SK-N-SH (cell line): ENCODE results near the gene SLC22A4. TPM values are rescaled to one million over a fixed set of nuclear protein-coding genes. Genes with fewer than 3 reads are reported as not detected.

Experiments
- CTCF ChIA-PET: fragments of 300-600, 350-600 bp; formaldehyde crosslinking; extraction: SDS; loops from one replicate; lab custom pipeline; 2021; lab: Yijun Ruan, JAX
- POLR2A ChIA-PET: fragments of 350-600 bp; sonication (Branson Sonifier 250); formaldehyde crosslinking; extraction: SDS; loops from one replicate; lab custom pipeline; 2020; ENCODE audit warnings: antibody characterized with exemption, inconsistent platforms; lab: Yijun Ruan, JAX
- DNase-seq: peaks from one replicate; pipeline ENCODE4 v3.0.0; 2012
- H2AFZ ChIP-seq: fragments of 200-600 bp; sonication (generic); 2 replicates; pipeline ENCODE4 v1.8.1; 2016; ENCODE audit warnings: antibody characterized with exemption, mild to moderate bottlenecking, low read depth
- H3F3A ChIP-seq: fragments of 200-600 bp; sonication (generic); replicated peaks from 2 replicates; pipeline ENCODE3; 2016; ENCODE audit warnings: antibody characterized with exemption, mild to moderate bottlenecking; ENCODE audit not compliant: insufficient read depth
- H3K27ac ChIP-seq, 2 experiments: fragments of 200-500 bp in 1 of 2; fragments of 200-600 bp in 1 of 2; sonication (Bioruptor generic) in 1 of 2; sonication (generic), shearing (Covaris generic) in 1 of 2; 2 replicates each; pipeline versions ENCODE4 v1.5.1 to v1.6.1; 2014 to 2016; ENCODE audit warnings: low read depth in 2 of 2, inconsistent platforms in 1 of 2, low read length in 1 of 2, mild to moderate bottlenecking in 1 of 2, mixed read lengths in 1 of 2
- H3K27me3 ChIP-seq: fragments of 200-600 bp; sonication (generic), shearing (Covaris generic); 2 replicates; pipeline ENCODE4 v1.6.1; 2016; ENCODE audit warnings: mixed run types; ENCODE audit not compliant: insufficient read depth
- H3K36me3 ChIP-seq, 2 experiments: fragments of 200-500 bp in 1 of 2; fragments of 200-600 bp in 1 of 2; sonication (Bioruptor generic) in 1 of 2; sonication (generic) in 1 of 2; replicated peaks in 1 of 2; 2 replicates each; pipeline versions ENCODE3 to v1.5.1; 2014 to 2016; ENCODE audit warnings: low read length in 1 of 2, mild to moderate bottlenecking in 1 of 2; ENCODE audit not compliant: insufficient read depth in 2 of 2, control insufficient read depth in 1 of 2
- H3K4me1 ChIP-seq, 2 experiments: fragments of 200-500 bp in 1 of 2; fragments of 200-600 bp in 1 of 2; sonication (Bioruptor generic) in 1 of 2; sonication (generic), shearing (Covaris generic) in 1 of 2; 2 replicates each; pipeline versions ENCODE4 v1.5.1 to v1.6.1; 2014 to 2016; ENCODE audit warnings: low read depth in 1 of 2, low read length in 1 of 2, mixed run types in 1 of 2; ENCODE audit not compliant: insufficient read depth in 2 of 2, control insufficient read depth in 1 of 2
- H3K4me2 ChIP-seq: fragments of 200-600 bp; sonication (generic), shearing (Covaris generic); 2 replicates; pipeline ENCODE4 v1.6.1; 2017; ENCODE audit warnings: mixed run types
- H3K4me3 ChIP-seq, 2 experiments: fragments of 200-500 bp in 1 of 2; fragments of 200-600 bp in 1 of 2; sonication (Bioruptor generic) in 1 of 2; sonication (generic), shearing (Covaris generic) in 1 of 2; 2 replicates each; pipeline versions ENCODE4 v1.5.1 to v1.8.1; 2014 to 2016; ENCODE audit warnings: low read depth in 2 of 2, inconsistent platforms in 1 of 2, low read length in 1 of 2, mild to moderate bottlenecking in 1 of 2, mixed read lengths in 1 of 2, moderate library complexity in 1 of 2
- H3K79me2 ChIP-seq: fragments of 200-600 bp; sonication (generic); 2 replicates; pipeline ENCODE4 v1.8.1; 2017; ENCODE audit warnings: mild to moderate bottlenecking; ENCODE audit not compliant: insufficient read depth
- H3K9ac ChIP-seq: fragments of 200-600 bp; sonication (generic); 2 replicates; pipeline ENCODE4 v1.6.1; 2017; ENCODE audit warnings: mixed run types
- H3K9me2 ChIP-seq: fragments of 200-600 bp; sonication (generic); 2 replicates; pipeline ENCODE4 v1.6.1; 2017; ENCODE audit warnings: mixed run types
- H3K9me3 ChIP-seq: fragments of 200-600 bp; sonication (generic); 2 replicates; pipeline ENCODE4 v1.6.1; 2017; ENCODE audit warnings: mixed run types, mild to moderate bottlenecking, moderate library complexity
- H4K20me1 ChIP-seq: fragments of 200-600 bp; sonication (generic); 2 replicates; pipeline ENCODE4 v1.6.1; 2017; ENCODE audit warnings: mild to moderate bottlenecking, mixed run types; ENCODE audit not compliant: insufficient read depth
- CTCF ChIP-seq: fragments of 200-600 bp; sonication (generic); IDR thresholded peaks from 2 replicates; pipeline ENCODE4 v1.6.1; 2017; ENCODE audit warnings: antibody characterized with exemption, mild to moderate bottlenecking, moderate library complexity
- ELF1 ChIP-seq: IDR thresholded peaks from 2 replicates; pipeline ENCODE4 v1.4.0; 2012
- EZH2phosphoT487 ChIP-seq: fragments of 200-600 bp; sonication (generic); IDR thresholded peaks from 2 replicates; pipeline ENCODE4 v1.6.1; 2017; ENCODE audit warnings: low read depth, mixed run types, mild to moderate bottlenecking, antibody characterized with exemption, moderate library complexity, borderline replicate concordance
- FOXJ3 ChIP-seq: sonication (generic); formaldehyde crosslinking; IDR thresholded peaks from 2 replicates; pipeline ENCODE4 v1.5.1; 2020; ENCODE audit warnings: mild to moderate bottlenecking, missing genetic modification reagents
- GABPA ChIP-seq: IDR thresholded peaks from 2 replicates; pipeline ENCODE4 v1.4.0; 2012; ENCODE audit warnings: low read depth, mild to moderate bottlenecking
- GATA2 ChIP-seq: sonication (generic); formaldehyde crosslinking; IDR thresholded peaks from 2 replicates; pipeline ENCODE4 v1.5.0; 2020; ENCODE audit warnings: mild to moderate bottlenecking, missing genetic modification reagents
- IRF3 ChIP-seq: fragments of 150-350 bp; IDR thresholded peaks from 2 replicates; pipeline ENCODE4 v1.6.1; 2016; ENCODE audit warnings: mild to moderate bottlenecking, low read depth, low read length
- JUND ChIP-seq: IDR thresholded peaks from 2 replicates; pipeline ENCODE4 v1.4.0; 2012
- MEF2A ChIP-seq: IDR thresholded peaks from 2 replicates; pipeline ENCODE4 v1.4.0; 2012; ENCODE audit warnings: low read depth, borderline replicate concordance
- MXI1 ChIP-seq: IDR thresholded peaks from 2 replicates; pipeline ENCODE4 v1.6.1; 2012; ENCODE audit warnings: mild to moderate bottlenecking, low read depth, low read length, improper control_type of control experiment
- NFIC ChIP-seq: IDR thresholded peaks from 2 replicates; pipeline ENCODE4 v1.4.0; 2012; ENCODE audit warnings: borderline replicate concordance
- RFX5 ChIP-seq: IDR thresholded peaks from 2 replicates; pipeline ENCODE4 v1.6.1; 2012; ENCODE audit warnings: mild to moderate bottlenecking, improper control_type of control experiment, low read length
- TAF1 ChIP-seq: IDR thresholded peaks from 2 replicates; pipeline ENCODE4 v1.6.1; 2012; ENCODE audit warnings: low read depth, mild to moderate bottlenecking, low read length, moderate library complexity, borderline replicate concordance
- WGBS: methylation state at CpG from one replicate; pipeline ENCODE4 v1.1.6; 2017; ENCODE audit warnings: low lambda C conversion rate; 5-methylcytosine and 5-hydroxymethylcytosine counted together
- polyA plus RNA-seq, 3 experiments: library from polyadenylated mRNA; depleted of rRNA; stranded (reverse); fragments of >200 nt; gene quantifications; 2 replicates each; pipeline ENCODE4 v1.2.3, GENCODE V29; 2012
- TF ChIP-seq, protein P1 (sequence below): IDR thresholded peaks from 2 replicates; pipeline ENCODE4 v1.4.0; 2012; ENCODE audit warnings: low read depth, borderline replicate concordance
- TF ChIP-seq, protein P2 (sequence below): fragments of 150-350 bp; IDR thresholded peaks from 2 replicates; pipeline ENCODE4 v1.6.1; 2017; ENCODE audit warnings: antibody characterized with exemption, low read length, low read depth, borderline replicate concordance

The SLC22A4 gene
- polyA plus RNA-seq, 1 of the 3 experiments (the other 2 are of a cell fraction) = 3.3 TPM

GRCh38 chr5:132370971-132371602 is 76.9 kb downstream of the SLC22A4 start (continued):
- TF ChIP-seq, protein P1, sequence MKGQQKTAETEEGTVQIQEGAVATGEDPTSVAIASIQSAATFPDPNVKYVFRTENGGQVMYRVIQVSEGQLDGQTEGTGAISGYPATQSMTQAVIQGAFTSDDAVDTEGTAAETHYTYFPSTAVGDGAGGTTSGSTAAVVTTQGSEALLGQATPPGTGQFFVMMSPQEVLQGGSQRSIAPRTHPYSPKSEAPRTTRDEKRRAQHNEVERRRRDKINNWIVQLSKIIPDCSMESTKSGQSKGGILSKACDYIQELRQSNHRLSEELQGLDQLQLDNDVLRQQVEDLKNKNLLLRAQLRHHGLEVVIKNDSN = no peak

- peaks cover 9% of the 10 kb centered on the region for H3F3A ChIP-seq
- 100% methylated on average over 5 of the region's 5 CpGs for WGBS
- POLR2A ChIA-PET = interaction anchor here (0.6 kb wide), 1 partner anchor 124 kb away, joined by 3 read pairs; no protein-coding TSS in a partner anchor
- no peaks in the 10 kb centered on the region for H3K27me3 ChIP-seq
- H2AFZ ChIP-seq = no peak overlapping the region
- no peak for TF ChIP-seq EZH2phosphoT487
- TF ChIP-seq GATA2 (CRISPR knock-in tag) = no peak
- TF ChIP-seq, all 33 proteins: peak for 0
- Histone ChIP-seq H3K79me2 (no peaks in the 10 kb centered on the region), H3K27ac (no peak overlapping the region), H3K9ac (no peak overlapping the region), H3K4me1 (peaks cover 6 to 13% of the 10 kb centered on the region in 2 experiments; a peak in 2 of 4 replicates), H3K4me3 (no peak overlapping the region), H3K36me3 (no peaks in the 10 kb centered on the region), H3K9me3 (no peaks in the 10 kb centered on the region), H4K20me1 (no peaks in the 10 kb centered on the region), H3K9me2 (no peaks in the 10 kb centered on the region), H3K4me2 (no peak overlapping the region; the same call in 1 of the 2 replicates)
- CTCF ChIA-PET = interaction anchor here (0.7 to 1.7 kb wide), 3 partner anchors 13 to 129 kb away, joined by 3 to 4 read pairs (median 4); no protein-coding TSS in a partner anchor
- no peak for DNase-seq
Measured at GRCh38 chr5:132371603-132371994, 77.4 kb downstream of the SLC22A4 start.

- POLR2A ChIA-PET = no interaction called here
- DNase-seq = no peak
- Histone ChIP-seq H3K27me3 (no peaks in the 10 kb centered on the region), H3K4me2 (peak overlapping the region; percentile 19; the same call in 1 of the 2 replicates), H3F3A (peaks cover 9% of the 10 kb centered on the region), H3K4me1 (peaks cover 6 to 13% of the 10 kb centered on the region in 2 experiments; a peak in 2 of 4 replicates), H4K20me1 (no peaks in the 10 kb centered on the region), H3K79me2 (no peaks in the 10 kb centered on the region), H3K9me2 (no peaks in the 10 kb centered on the region), H3K9ac (no peak overlapping the region), H3K36me3 (no peaks in the 10 kb centered on the region), H3K27ac (no peak overlapping the region), H3K9me3 (no peaks in the 10 kb centered on the region)
- TF ChIP-seq GABPA = no peak
- no peak for TF ChIP-seq TAF1
- no peak for TF ChIP-seq ELF1
- TF ChIP-seq, all 33 proteins: peak for 0
- H3K4me3 ChIP-seq = no peak overlapping the region
- CTCF ChIA-PET = interaction anchor here (1.2 to 1.7 kb wide), 2 partner anchors 14 to 129 kb away, joined by 3 to 4 read pairs; no protein-coding TSS in a partner anchor
- H2AFZ ChIP-seq = no peak overlapping the region
- 100% methylated on average over 2 of the region's 2 CpGs for WGBS
Measured at GRCh38 chr5:132372127-132372526, 77.9 kb downstream of the SLC22A4 start.

- Histone ChIP-seq H4K20me1 (no peaks in the 10 kb centered on the region), H3K4me2 (peak overlapping the region; percentile 19; the same call in 1 of the 2 replicates), H3K27me3 (no peaks in the 10 kb centered on the region), H3K79me2 (no peaks in the 10 kb centered on the region), H3K36me3 (no peaks in the 10 kb centered on the region), H2AFZ (no peak overlapping the region), H3K4me1 (peaks cover 6 to 13% of the 10 kb centered on the region in 2 experiments; a peak in 2 of 4 replicates), H3K9me3 (no peaks in the 10 kb centered on the region), H3F3A (peaks cover 6% of the 10 kb centered on the region), H3K9ac (no peak overlapping the region), H3K4me3 (no peak overlapping the region), H3K27ac (no peak overlapping the region), H3K9me2 (no peaks in the 10 kb centered on the region)
- DNase-seq = no peak
- ChIA-PET POLR2A (no interaction called here), CTCF (interaction anchor here (1.2 kb wide), 1 partner anchor 13 kb away, joined by 3 read pairs; no protein-coding TSS in a partner anchor)
- TF ChIP-seq RFX5 (no peak), JUND (no peak), MXI1 (no peak), IRF3 (no peak), FOXJ3 (CRISPR knock-in tag) (no peak), CTCF (no peak), NFIC (no peak), MEF2A (no peak)
- TF ChIP-seq, protein P2, sequence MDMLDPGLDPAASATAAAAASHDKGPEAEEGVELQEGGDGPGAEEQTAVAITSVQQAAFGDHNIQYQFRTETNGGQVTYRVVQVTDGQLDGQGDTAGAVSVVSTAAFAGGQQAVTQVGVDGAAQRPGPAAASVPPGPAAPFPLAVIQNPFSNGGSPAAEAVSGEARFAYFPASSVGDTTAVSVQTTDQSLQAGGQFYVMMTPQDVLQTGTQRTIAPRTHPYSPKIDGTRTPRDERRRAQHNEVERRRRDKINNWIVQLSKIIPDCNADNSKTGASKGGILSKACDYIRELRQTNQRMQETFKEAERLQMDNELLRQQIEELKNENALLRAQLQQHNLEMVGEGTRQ = no peak
Measured at GRCh38 chr5:132372542-132372941, 78.3 kb downstream of the SLC22A4 start.
